ENCODE measurements around the gene NPM3.

GRCh38 chr10:101767966-101768790 lies 15.1 kb downstream of the NPM3 start:
- TF ChIP-seq POLR2AphosphoS5 (IDR thresholded peaks at IDR 0.05; ENCODE audit: low read depth) (no peak), CTCF (IDR thresholded peaks at IDR 0.05; ENCODE audit: insufficient read depth, low read length) (no peak), REST (IDR thresholded peaks at IDR 0.05; ENCODE audit: insufficient replicate concordance, low read depth) (no peak)
